ENCODE data around the gene COMMD4. TPM values are rescaled to one million over a fixed set of nuclear protein-coding genes. Genes with fewer than 3 reads are reported as not detected.

COMMD4 gene
- total and polyA plus RNA-seq, 2 donors (not counting 1 experiment from before 2014, with no cell fraction given): 65.9 to 74.9 TPM

DNA sequence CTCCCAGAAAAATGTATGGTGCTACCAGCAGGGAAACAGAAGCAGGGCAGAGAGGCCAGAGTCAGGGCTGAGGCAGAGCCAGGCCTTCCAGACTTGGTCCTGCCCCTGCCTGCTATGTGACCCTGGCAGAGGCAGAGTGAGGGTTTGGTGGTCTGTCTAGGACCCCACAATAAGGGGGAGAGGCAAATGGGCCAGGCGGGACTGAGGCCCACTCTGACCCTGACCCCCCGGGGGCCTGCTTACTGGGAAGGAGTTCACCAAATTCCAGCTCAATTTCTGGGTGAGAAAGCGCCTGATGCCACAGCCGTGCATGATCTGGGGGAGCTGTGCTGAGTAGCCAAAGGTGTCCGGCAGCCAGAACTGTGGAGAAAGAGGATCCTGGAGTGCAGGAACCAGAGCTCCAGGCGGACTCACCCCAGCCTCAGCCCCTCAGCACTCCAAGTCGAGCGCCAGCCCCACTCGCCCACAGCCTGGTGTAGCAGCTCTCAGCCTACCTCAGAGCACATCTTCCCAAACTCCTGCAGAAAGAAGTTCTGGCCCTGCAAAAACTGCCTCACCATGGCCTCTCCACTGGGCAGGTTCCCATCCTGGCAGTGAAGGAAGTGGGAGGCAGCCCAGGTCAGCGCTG is 25.6 kb downstream of the COMMD4 start:
- no peaks in the 10 kb centered on the region for H3K27me3 ChIP-seq (ENCODE audit: control insufficient read depth, insufficient read depth, low read length)
- no peak overlapping the region for H2AFZ ChIP-seq (ENCODE audit: low read length)
- H3K9ac ChIP-seq (ENCODE audit: insufficient read depth, low read length): no peak overlapping the region
- no peaks in the 10 kb centered on the region for H3K9me3 ChIP-seq (ENCODE audit: control insufficient read depth, insufficient read depth, low read depth, low read length)
- H3K36me3 ChIP-seq (ENCODE audit: control insufficient read depth, insufficient read depth, low read length): peaks cover 33% of the 10 kb centered on the region
- TF ChIP-seq, protein P1, sequence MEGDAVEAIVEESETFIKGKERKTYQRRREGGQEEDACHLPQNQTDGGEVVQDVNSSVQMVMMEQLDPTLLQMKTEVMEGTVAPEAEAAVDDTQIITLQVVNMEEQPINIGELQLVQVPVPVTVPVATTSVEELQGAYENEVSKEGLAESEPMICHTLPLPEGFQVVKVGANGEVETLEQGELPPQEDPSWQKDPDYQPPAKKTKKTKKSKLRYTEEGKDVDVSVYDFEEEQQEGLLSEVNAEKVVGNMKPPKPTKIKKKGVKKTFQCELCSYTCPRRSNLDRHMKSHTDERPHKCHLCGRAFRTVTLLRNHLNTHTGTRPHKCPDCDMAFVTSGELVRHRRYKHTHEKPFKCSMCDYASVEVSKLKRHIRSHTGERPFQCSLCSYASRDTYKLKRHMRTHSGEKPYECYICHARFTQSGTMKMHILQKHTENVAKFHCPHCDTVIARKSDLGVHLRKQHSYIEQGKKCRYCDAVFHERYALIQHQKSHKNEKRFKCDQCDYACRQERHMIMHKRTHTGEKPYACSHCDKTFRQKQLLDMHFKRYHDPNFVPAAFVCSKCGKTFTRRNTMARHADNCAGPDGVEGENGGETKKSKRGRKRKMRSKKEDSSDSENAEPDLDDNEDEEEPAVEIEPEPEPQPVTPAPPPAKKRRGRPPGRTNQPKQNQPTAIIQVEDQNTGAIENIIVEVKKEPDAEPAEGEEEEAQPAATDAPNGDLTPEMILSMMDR (conservative IDR thresholded peaks at IDR 0.05 in 1 of 2, IDR thresholded peaks at IDR 0.05 in 1 of 2; ENCODE audit: low read depth in 1 of 2, low read length in 2 of 2): no peak
- TF ChIP-seq EZH2 (IDR thresholded peaks at IDR 0.05; ENCODE audit: low read length, missing control alignments): no peak
- no peaks in the 10 kb centered on the region for H4K20me1 ChIP-seq (ENCODE audit: control insufficient read depth, extremely low read depth, insufficient read depth, low read length)
- DNase-seq (ENCODE audit: low read depth in 2 of 2): no peak
- no peak overlapping the region for H3K27ac ChIP-seq (ENCODE audit: insufficient read depth, low read length)
- H3K4me1 ChIP-seq (ENCODE audit: control insufficient read depth, extremely low read depth, insufficient read depth, low read length): no peaks in the 10 kb centered on the region
- H3K79me2 ChIP-seq (ENCODE audit: control insufficient read depth, insufficient read depth, low read length): no peaks in the 10 kb centered on the region
- no peak overlapping the region for H3K4me2 ChIP-seq (ENCODE audit: extremely low read depth, insufficient read depth, low read length)
- H3K4me3 ChIP-seq (replicated peaks in 1 of 4; ENCODE audit: control extremely low read depth in 1 of 4, insufficient read depth in 1 of 4, low read depth in 3 of 4, low read length in 4 of 4): no peak overlapping the region

DNA sequence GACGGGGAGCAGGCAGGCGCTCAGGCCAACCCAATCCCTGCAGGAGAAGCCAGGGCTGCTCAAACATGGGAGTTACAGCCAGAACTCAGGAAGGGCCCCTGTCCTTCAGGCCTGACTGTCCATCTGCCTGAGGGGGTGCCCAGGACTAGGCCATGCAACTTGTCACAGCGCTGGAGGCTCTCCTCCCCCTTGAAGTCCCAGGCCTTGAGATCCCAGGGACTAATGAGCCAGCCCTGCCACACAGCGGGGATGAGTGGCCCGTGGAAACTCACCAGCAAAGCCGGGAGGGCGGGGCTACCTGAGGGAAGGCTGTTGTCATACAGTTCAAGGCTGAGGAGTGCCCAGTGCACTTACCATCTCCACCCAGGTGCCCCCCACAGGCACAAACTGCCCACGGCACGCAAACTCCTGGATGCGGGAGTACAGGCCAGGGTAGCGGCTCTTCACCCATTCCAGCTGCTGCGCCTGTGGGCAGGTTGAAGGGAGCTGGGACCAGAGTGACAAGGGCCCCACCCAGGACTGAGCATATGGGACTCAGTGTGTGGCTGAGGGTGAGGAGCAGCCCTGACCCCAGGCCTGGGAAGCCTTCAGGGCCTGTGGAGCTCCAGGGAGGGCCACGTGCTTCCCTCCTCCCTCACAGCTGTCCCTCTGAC is 26.3 kb downstream of the COMMD4 start:
- DNase-seq (ENCODE audit: low read depth in 2 of 2): no peak

DNA sequence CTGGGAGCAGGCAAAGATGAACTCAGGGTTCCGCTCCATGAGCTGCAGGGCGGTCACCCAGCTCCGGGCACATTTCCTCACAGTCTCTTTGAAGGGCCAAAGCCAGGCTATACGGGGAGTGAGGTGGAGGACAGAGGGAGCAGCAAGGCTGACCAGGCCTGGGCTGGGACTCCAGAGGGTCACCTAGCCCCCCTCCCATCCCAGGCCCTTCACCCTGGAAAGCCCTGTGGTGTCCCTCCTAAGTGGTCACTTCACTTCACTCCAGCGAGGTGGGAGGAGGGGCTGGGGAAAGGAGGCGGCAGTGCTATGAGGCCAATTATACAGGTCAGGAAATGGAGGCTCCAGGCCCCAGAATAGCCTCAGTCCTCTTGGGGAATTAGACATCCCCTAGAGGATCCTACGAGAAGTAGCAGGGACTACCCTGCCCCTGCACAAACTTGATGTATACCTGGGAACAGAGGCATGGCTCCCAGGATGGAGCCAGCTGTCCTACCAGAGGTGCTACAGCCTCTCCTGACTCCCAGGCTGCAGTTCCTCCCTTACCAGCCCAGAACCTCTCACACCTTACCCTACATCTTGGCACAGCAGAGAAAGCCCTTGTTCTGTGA is 26.9 kb downstream of the COMMD4 start:
- no peak overlapping the region for H2AFZ ChIP-seq (ENCODE audit: low read length)
- H3K9me3 ChIP-seq (ENCODE audit: control insufficient read depth, insufficient read depth, low read depth, low read length): no peaks in the 10 kb centered on the region
- H4K20me1 ChIP-seq (ENCODE audit: control insufficient read depth, extremely low read depth, insufficient read depth, low read length): no peaks in the 10 kb centered on the region
- no peak overlapping the region for H3K4me3 ChIP-seq (replicated peaks in 1 of 4; ENCODE audit: control extremely low read depth in 1 of 4, insufficient read depth in 1 of 4, low read depth in 3 of 4, low read length in 4 of 4)
- H3K79me2 ChIP-seq (ENCODE audit: control insufficient read depth, insufficient read depth, low read length): peaks cover 3% of the 10 kb centered on the region
- H3K9ac ChIP-seq (ENCODE audit: insufficient read depth, low read length): no peak overlapping the region
- H3K36me3 ChIP-seq (ENCODE audit: control insufficient read depth, insufficient read depth, low read length): peaks cover 36% of the 10 kb centered on the region
- no peaks in the 10 kb centered on the region for H3K27me3 ChIP-seq (ENCODE audit: control insufficient read depth, insufficient read depth, low read length)
- H3K27ac ChIP-seq (ENCODE audit: insufficient read depth, low read length): no peak overlapping the region
- no peak for DNase-seq (ENCODE audit: low read depth in 2 of 2)
- H3K4me1 ChIP-seq (ENCODE audit: control insufficient read depth, extremely low read depth, insufficient read depth, low read length): no peaks in the 10 kb centered on the region
- TF ChIP-seq, protein P1 (conservative IDR thresholded peaks at IDR 0.05 in 1 of 2, IDR thresholded peaks at IDR 0.05 in 1 of 2; ENCODE audit: low read depth in 1 of 2, low read length in 2 of 2): no peak
- TF ChIP-seq EZH2 (IDR thresholded peaks at IDR 0.05; ENCODE audit: low read length, missing control alignments): no peak
- no peak overlapping the region for H3K4me2 ChIP-seq (ENCODE audit: extremely low read depth, insufficient read depth, low read length)

More for the DNA sequence above, 26.3 kb downstream of the COMMD4 start:
- Histone ChIP-seq H3K4me1 (ENCODE audit: control insufficient read depth, extremely low read depth, insufficient read depth, low read length) (no peaks in the 10 kb centered on the region), H4K20me1 (ENCODE audit: control insufficient read depth, extremely low read depth, insufficient read depth, low read length) (no peaks in the 10 kb centered on the region), H3K27ac (ENCODE audit: insufficient read depth, low read length) (no peak overlapping the region), H3K4me2 (ENCODE audit: extremely low read depth, insufficient read depth, low read length) (no peak overlapping the region), H3K9me3 (ENCODE audit: control insufficient read depth, insufficient read depth, low read depth, low read length) (no peaks in the 10 kb centered on the region), H3K4me3 (replicated peaks in 1 of 4; ENCODE audit: control extremely low read depth in 1 of 4, insufficient read depth in 1 of 4, low read depth in 3 of 4, low read length in 4 of 4) (no peak overlapping the region), H3K36me3 (ENCODE audit: control insufficient read depth, insufficient read depth, low read length) (peaks cover 36% of the 10 kb centered on the region), H3K9ac (ENCODE audit: insufficient read depth, low read length) (no peak overlapping the region), H2AFZ (ENCODE audit: low read length) (no peak overlapping the region), H3K79me2 (ENCODE audit: control insufficient read depth, insufficient read depth, low read length) (peaks cover 1% of the 10 kb centered on the region), H3K27me3 (ENCODE audit: control insufficient read depth, insufficient read depth, low read length) (no peaks in the 10 kb centered on the region)
- no peak for TF ChIP-seq EZH2 (IDR thresholded peaks at IDR 0.05; ENCODE audit: low read length, missing control alignments)
- TF ChIP-seq, protein P1 (conservative IDR thresholded peaks at IDR 0.05 in 1 of 2, IDR thresholded peaks at IDR 0.05 in 1 of 2; ENCODE audit: low read depth in 1 of 2, low read length in 2 of 2): no peak

Data from fibroblast of lung (primary cell).